KOPT-K1 (cell line): ENCODE measurements around the gene RMI2.
"Not testable (repeated sequence)": the region's sequence is repeated elsewhere in the genome, so short reads cannot be mapped to it uniquely, and the experiment has no call there.

Experiments used
- H3K27ac ChIP-seq: fragments of 200-600 bp; sonication (generic); 2 replicates; pipeline ENCODE4 v1.5.1; 2016; ENCODE audit warnings: antibody characterized with exemption, mild to moderate bottlenecking, low read depth, low read length; ENCODE audit not compliant: poor library complexity, severe bottlenecking
- H3K36me3 ChIP-seq: fragments of 200-600 bp; sonication (generic); 2 replicates; pipeline ENCODE4 v1.5.1; 2017; ENCODE audit warnings: antibody characterized with exemption, mild to moderate bottlenecking, low read length, moderate library complexity; ENCODE audit not compliant: insufficient read depth
- H3K9me3 ChIP-seq: fragments of 200-600 bp; sonication (generic); 2 replicates; pipeline ENCODE4 v1.5.1; 2017; ENCODE audit warnings: antibody characterized with exemption, low read length, mild to moderate bottlenecking; ENCODE audit not compliant: insufficient read depth, poor library complexity, severe bottlenecking

The RMI2 gene

DNA sequence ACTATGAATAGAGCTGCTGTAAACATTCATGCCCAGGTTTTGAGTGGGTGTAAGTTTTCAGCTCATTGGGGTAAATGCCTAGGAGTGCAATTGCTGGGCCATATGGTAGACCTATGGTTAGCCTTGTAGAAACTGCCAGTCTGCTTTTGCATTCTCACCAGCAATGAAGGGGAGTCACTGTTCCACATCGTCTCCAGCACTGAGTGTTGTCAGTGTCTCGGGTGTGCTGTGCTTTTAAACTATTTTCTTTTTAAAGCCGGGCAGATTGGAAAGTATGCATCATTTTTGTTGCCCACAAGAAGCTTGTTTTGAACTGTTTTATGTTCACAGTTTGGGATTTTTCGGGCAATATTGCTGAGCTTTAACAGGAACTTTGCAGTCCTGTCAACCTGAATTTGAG, 7.9 kb downstream of the RMI2 start:
- peaks cover 35% of the 10 kb centered on the region for H3K36me3 ChIP-seq
- H3K9me3 ChIP-seq, result peaks cover 6% of the 10 kb centered on the region
- no peak overlapping the region for H3K27ac ChIP-seq

DNA sequence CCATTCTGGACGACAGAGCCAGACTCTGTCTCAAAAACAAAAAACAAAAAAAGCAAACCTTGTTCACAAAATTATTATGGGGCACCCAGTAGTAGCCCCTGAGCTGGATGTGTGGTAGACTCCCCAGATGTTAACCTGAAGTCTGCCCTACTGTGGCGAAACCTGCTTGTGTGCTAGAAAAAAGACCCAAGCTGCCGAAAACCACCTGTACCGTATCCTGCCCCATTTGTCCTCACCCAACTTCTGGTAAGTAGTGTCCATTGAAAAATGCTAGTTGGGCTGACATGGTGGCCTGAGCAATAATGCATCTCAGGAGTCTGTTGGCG, 9.1 kb downstream of the RMI2 start:
- peaks cover 27% of the 10 kb centered on the region for H3K36me3 ChIP-seq
- H3K9me3 ChIP-seq, result peaks cover 6% of the 10 kb centered on the region
- H3K27ac ChIP-seq, result peak overlapping the region; percentile 73

DNA sequence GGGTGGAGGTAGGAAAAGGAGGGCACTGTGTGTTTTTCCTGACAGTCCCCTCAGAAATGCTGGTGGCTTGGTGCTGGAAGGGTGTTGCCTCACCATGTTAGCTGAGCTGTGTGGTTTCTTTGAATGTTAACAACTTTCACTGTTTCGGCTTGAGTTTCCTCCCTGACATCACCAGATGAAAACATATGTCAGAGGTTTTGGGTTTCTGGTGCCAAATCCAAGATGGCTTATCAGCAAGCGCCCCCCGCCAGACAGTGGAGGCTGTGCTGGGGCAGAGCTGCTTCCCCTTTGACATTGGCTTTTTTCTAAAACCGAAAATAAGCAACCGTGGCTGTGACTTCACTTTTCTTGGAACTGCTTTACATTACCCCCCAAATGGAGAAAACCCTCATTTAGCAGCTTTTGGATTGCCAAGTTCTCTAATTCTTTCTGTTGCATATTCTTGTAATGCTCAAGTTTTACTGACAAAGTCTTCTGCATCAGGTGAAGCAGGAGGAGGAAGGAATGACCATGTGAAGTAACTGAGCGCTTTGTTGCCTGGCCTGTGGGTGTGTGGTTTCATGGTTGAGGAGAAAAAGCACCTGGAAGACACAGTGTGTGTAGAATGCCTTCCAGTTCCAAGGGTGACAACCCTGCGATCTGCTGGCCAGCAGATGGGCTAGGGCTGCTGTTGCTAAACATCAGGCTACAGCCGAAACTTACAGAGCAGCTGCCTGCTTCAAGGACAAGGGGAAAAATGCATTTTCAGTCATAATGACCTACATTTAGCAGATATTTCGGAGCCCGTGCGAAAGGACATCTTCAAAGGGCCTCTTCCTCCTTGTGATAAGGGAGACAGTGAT, 9.7 kb downstream of the RMI2 start:
- Histone ChIP-seq H3K27ac (peak overlapping the region; percentile 73), H3K36me3 (peaks cover 27% of the 10 kb centered on the region), H3K9me3 (peaks cover 6% of the 10 kb centered on the region)

DNA sequence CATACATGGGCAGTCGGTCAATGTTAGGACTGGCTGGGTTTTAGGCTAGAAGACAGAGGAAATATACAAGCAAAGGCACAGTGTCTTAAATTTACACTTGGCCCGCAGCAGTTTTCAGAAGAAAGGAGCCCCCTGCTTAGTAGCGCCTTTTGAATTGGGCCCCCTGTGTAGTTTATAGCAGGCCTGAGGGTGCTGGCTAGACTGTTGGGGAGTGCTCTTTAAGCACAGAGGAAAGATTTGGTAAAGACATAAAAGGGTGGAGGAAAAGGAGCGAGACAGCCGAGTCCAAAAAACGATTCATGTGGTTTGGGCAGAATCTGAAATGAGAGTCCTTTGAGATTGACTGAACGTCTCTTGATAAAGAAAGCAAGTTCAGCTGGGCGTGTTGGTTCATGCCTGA, 10.6 kb downstream of the RMI2 start:
- Histone ChIP-seq H3K27ac (peak overlapping the region; percentile 73), H3K9me3 (peaks cover 6% of the 10 kb centered on the region), H3K36me3 (peaks cover 22% of the 10 kb centered on the region)

DNA sequence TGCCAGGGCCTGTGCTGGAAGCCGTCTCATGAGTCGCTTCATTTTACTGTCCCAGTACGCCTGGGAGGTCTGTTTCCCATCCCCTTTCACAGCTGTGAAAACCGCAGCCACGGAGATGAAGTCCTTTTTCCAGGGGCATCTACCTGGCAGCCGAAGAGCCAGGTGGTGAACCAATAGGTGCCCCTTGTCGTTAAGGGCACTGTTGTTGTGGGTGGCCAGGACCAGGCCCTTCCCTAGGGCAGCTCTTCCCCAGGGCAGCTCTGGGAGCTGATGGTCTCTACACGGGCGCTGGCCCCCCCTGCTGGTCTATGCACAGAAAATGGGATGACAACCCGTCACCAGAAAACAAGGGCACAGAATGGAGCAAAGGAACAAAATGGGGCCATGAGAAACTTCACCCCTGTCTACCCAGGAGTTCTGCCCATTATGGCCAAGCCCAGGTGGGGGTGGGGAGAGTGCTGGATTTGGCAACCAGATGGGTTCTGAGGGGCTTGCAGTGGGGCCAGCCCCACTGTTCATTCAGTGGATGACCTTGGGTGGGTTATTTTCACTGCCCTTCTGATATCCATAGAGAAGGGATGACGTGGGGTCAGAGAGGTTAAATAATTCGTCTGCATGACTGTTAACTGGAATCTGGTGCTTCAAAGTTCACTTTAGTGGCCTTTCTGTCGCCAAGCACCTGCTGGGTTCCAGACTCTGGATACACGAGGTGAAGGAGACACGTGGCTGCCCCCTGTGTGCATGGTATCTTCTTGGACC, 11.5 kb downstream of the RMI2 start:
- peaks cover 17% of the 10 kb centered on the region for H3K36me3 ChIP-seq
- H3K27ac ChIP-seq, result no peak overlapping the region
- peaks cover 6% of the 10 kb centered on the region for H3K9me3 ChIP-seq

DNA sequence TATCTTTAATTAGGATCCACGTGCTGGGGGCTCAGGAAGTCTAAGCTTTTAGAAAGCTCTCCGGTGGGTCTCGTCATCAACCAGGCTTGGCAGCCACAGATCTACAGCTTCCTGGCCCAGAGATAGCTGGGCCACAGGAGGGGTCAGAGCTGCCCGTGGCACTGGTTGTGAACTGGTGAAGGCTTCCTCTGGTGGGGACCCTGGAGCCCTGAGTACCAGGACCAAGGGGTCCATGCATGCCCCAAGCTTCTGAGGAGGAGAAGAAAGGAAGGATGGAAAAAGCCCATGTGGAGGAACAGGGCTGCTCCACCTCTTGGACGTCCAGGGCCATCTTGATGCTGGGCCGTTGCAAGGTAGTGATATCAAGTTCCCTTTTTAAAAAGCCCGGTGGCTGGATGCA, 13.3 kb downstream of the RMI2 start:
- Histone ChIP-seq H3K27ac (no peak overlapping the region), H3K36me3 (peaks cover 3% of the 10 kb centered on the region; the same call in 1 of the 2 replicates), H3K9me3 (no peaks in the 10 kb centered on the region)

DNA sequence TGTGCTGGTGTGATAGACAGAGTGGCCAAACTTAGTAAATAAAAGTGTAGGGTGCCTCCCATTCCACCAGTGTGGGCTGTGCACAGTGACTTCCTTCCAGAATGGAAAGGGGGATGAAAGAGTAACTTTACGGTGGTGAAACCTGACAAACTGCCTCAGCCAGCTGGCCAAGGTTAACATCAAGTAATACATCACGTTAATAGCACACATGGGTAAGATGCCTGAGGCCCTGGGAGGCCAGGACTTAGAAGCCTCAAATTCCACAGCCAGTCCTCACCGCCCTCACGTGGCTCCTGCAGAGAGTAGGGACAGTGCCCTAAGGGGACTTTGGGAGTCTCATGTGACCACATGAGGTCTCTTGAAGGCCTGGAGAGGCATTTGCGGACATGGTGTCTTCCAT, 14.1 kb downstream of the RMI2 start:
- H3K9me3 ChIP-seq, result no peaks in the 10 kb centered on the region
- H3K27ac ChIP-seq, result no peak overlapping the region
- no peaks in the 10 kb centered on the region for H3K36me3 ChIP-seq

DNA sequence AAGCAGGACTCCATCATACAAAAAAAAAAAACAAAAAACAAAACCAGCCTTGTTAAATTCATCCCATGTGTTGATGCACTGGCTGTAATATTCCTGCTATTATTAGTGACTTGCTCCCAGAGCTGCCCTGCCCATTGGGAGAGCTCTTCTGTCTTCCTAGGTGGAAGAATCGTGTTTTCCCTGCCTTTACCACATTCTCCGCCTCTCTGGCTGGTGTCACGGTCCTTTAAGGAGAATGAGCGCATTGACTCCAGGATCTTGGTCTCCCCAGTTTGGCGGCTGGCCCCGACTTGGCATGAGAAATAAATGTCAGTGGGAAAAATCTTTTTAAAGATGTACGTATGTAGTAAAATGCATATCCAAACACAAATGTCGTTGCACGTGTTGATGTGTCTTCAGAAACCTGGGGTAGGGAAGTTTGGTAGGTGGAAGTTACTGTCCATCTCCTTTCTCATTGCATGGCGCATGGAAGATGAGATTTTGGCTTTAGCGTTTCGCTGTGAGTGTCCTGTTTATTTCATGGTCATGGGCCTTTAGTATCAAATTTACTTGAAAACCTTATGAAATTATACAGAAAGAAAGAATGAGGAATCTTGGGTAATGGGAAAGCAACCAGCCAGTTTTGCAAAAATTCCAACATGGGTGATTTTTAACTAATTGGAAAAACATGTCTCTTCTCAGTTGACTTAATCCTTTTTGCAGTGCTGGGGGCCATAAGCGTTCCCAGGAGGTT, 15.5 kb downstream of the RMI2 start:
- no peak overlapping the region for H3K27ac ChIP-seq

DNA sequence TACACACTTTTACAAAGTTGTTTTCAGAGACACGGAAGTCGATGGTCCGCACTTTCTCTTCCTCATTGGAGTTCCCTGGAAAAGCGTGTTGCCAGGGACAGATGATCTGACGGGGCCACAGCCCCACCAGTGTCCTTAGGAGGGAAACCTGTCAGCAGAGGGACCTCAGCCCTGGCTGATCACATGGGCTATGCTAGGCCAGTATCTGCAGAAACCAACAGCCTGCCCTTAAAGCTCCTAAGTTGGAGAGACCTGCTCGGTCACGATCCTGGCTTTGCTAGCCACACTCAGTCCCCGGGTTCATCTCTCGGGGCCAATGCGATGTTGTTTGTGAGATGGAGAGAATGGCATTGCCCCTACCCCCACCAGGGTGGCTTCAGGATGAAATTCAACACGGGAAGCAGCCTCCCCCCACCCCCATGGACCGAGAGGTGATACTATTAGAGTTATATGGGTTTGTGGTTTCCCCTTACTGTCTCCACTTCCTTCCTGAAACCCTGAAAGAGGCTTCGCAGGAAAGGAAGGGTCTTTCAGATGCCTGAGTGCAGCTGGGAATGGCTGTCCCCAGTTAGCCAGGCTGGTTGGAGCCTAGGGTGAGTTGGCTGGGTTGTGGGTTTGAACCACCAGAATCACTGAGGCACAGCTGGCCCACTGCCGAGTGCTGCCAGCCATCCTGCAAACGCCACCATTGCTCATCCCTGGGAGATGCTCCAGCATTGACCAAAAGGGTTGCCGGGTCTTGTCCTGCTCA, 16.6 kb downstream of the RMI2 start:
- no peaks in the 10 kb centered on the region for H3K9me3 ChIP-seq
- H3K36me3 ChIP-seq, result no peaks in the 10 kb centered on the region
- peak overlapping the region; percentile 26 for H3K27ac ChIP-seq

More for the DNA sequence above, 15.5 kb downstream of the RMI2 start:
- Histone ChIP-seq H3K36me3 (no peaks in the 10 kb centered on the region), H3K9me3 (no peaks in the 10 kb centered on the region)

DNA sequence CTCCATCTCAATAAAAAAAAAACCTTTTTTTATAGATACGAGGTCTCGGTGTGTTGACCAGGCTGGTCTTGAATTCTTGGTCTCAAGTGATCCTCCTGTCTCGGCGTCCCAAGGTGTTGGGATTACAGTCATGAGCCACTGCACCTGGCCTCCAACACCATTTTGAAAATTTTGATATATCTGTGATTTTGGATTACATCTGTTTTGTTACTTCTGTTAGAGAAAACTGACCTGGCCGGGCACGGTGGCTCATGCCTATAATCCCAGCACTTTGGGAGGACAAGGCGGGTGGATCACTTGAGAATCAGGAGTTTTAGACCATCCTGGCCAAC, 18.6 kb downstream of the RMI2 start:
- Histone ChIP-seq H3K27ac (no peak overlapping the region), H3K9me3 (no peaks in the 10 kb centered on the region), H3K36me3 (no peaks in the 10 kb centered on the region)

DNA sequence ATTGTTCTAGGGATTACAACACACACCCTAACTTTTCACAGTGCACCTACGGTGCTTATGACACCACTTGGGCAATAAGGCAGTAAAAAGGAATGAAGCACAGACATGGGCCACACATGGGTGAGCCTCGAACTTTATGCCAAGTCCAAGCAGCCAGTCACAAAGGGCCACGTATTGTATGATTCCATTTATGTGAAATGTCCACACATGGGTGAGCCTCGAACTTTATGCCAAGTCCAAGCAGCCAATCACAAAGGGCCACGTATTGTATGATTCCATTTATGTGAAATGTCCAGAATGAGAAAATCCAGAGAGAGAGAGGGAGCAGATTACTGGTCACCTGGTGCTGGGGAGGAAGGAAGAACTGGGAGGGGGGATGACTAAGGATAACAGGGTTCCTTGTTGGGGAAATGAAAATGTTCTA, 22.2 kb downstream of the RMI2 start:
- no peaks in the 10 kb centered on the region for H3K36me3 ChIP-seq
- no peak overlapping the region for H3K27ac ChIP-seq
- no peaks in the 10 kb centered on the region for H3K9me3 ChIP-seq

DNA sequence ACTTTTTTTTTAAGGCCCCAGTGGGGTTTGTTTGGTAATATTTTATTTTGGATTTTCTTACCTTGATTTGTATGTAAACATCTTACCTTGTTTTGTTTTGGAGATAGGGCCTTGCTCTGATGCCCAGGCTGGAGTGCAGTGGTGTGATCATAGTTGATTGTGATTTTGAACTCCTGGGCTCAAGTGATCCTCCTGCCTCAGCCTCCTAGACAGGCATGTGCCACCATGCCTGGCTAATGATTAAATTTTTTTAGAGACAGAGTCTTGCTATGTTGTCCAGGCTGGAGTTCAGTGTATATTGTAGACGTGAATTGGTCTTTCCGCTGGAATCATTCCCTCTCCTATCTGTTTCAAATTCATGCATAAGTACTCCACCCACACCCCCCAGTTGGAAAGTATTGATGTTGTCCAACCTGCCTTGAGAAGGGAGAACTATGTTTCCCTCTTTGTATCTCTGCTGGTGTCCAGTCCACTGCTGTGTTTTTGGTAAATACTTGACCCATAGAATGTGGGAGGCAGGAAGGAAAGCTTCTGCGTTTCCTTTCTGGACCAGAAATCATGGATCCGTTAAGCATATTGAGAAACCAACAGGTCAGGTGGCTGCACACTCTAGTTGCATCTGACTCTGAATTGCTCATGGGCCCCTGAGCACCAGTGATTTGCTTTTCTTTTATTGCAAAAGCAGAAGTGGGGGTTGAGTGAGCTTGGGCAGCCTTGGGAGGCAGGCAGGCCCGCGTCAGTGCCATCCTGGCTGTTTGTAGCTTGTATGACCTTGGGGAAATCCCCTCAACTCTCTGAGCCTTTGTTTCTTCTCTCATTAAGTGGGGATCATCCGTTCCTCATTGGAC, 25.0 kb downstream of the RMI2 start:
- H3K27ac ChIP-seq, result no peak overlapping the region
- no peaks in the 10 kb centered on the region for H3K36me3 ChIP-seq
- no peaks in the 10 kb centered on the region for H3K9me3 ChIP-seq

DNA sequence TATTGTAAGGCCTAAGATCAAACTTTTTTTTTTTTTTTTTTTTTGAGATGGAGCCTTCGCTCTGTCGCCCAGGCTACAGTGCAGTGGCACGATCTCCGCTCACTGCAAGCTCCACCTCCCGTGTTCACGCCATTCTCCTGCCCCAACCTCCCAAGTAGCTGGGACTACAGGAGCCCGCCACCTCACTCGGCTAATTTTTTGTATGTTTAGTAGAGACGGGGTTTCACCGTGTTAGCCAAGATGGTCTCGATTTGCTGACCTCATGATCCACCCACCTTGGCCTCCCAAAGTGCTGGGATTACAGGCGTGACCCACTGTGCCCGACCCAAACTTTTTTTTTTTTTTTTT, 25.6 kb downstream of the RMI2 start:
- H3K9me3 ChIP-seq, H3K36me3 ChIP-seq, H3K27ac ChIP-seq: not testable (repeated sequence)

DNA sequence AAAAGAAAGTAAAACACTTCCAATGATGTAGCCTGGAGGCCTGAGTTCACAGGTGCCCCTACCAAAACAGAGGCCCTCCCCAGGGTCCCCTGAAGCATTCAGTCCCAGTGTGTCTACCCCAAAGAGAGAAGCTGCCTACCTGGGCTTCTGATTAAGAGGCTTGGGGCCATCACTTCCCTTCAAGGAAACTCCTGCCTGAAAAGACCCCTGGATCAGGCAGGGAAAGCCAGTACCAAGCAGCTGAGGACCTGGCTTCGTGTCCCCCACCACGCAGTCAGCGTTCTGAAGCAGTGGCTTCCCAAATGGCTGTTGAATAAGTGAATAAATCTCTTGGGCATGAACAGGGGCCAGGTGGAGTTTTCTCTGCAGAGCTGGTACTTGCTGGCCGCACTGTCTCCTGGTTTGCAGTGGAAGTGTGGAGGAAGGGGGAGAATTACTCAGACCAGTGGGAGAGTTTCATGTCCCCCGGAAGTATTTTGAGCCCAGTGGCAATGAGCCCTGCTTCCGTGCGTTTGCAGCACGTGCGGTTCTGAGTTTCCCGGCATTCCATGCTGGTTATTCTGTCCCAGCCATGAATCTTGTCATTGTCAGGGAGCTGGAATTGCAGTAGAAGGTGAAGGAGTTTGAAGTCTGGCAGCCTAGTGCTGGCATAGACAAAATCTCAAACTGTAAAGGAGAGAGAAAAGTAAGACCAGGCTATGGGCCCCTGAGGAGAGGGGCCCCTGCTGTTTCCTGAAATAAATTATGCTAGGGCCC, 27.0 kb downstream of the RMI2 start:
- H3K9me3 ChIP-seq, result no peaks in the 10 kb centered on the region
- H3K36me3 ChIP-seq, result no peaks in the 10 kb centered on the region

More for the DNA sequence above, 27.0 kb downstream of the RMI2 start:
- no peak overlapping the region for H3K27ac ChIP-seq
